ENCODE results near the gene RASAL1. TPM values are rescaled to one million over a fixed set of nuclear protein-coding genes. Genes with fewer than 3 reads are reported as not detected.

RASAL1 gene
- total RNA-seq, 4 donors from 2014 or later: not detected

- no peak for TF ChIP-seq CTCF (IDR thresholded peaks at IDR 0.05; ENCODE audit: low read depth)
These were observed 32.8 kb downstream of the RASAL1 start for GRCh38 chr12:113102811-113103210.

GRCh38 chr12:113101751-113102150 is 33.8 kb downstream of the RASAL1 start:
- no peak for TF ChIP-seq CTCF (IDR thresholded peaks at IDR 0.05; ENCODE audit: low read depth)

GRCh38 chr12:113099764-113100163 is 35.8 kb downstream of the RASAL1 start:
- no peak for TF ChIP-seq CTCF (IDR thresholded peaks at IDR 0.05; ENCODE audit: low read depth)

- no peak for TF ChIP-seq CTCF (IDR thresholded peaks at IDR 0.05; ENCODE audit: low read depth)
These were observed 36.2 kb downstream of the RASAL1 start for GRCh38 chr12:113099364-113099763.

GRCh38 chr12:113098441-113099028 is 37.0 kb downstream of the RASAL1 start:
- TF ChIP-seq CTCF (IDR thresholded peaks at IDR 0.05; ENCODE audit: low read depth): no peak

- TF ChIP-seq CTCF (IDR thresholded peaks at IDR 0.05; ENCODE audit: low read depth): no peak
These were observed 37.7 kb downstream of the RASAL1 start for GRCh38 chr12:113097716-113098440.

GRCh38 chr12:113096675-113097461 is 38.7 kb downstream of the RASAL1 start:
- TF ChIP-seq CTCF (IDR thresholded peaks at IDR 0.05; ENCODE audit: low read depth): no peak
